CD4-positive, alpha-beta T cell treated with Interleukin-17A for 1 hour (primary cell): ENCODE measurements around the gene SCRN2.
A peak's percentile ranks its signal among the peaks of the same experiment; 100 is the strongest.

ENCODE experiments used
- DNase-seq: peaks from one replicate; pipeline ENCODE4 v3.0.0-alpha.2; 2020

The SCRN2 gene

GRCh38 chr17:47802341-47803022 is 38.6 kb downstream of the SCRN2 start:
- peak; percentile 70 for DNase-seq

GRCh38 chr17:47801906-47802305 is 39.2 kb downstream of the SCRN2 start:
- DNase-seq = no peak

- DNase-seq = no peak
Observed at GRCh38 chr17:47801176-47801765, 39.8 kb downstream of the SCRN2 start.

- DNase-seq = no peak
Observed at GRCh38 chr17:47800686-47801085, 40.4 kb downstream of the SCRN2 start.

GRCh38 chr17:47797797-47798196 is 43.3 kb downstream of the SCRN2 start:
- no peak for DNase-seq

GRCh38 chr17:47792979-47793378 is 48.1 kb downstream of the SCRN2 start:
- DNase-seq = no peak

GRCh38 chr17:47792457-47792856 is 48.6 kb downstream of the SCRN2 start:
- no peak for DNase-seq

- no peak for DNase-seq
Observed at GRCh38 chr17:47791025-47791424, 50.0 kb downstream of the SCRN2 start.

- DNase-seq = peak; percentile 53
Observed at GRCh38 chr17:47789611-47790561, 51.2 kb downstream of the SCRN2 start.
